ENCODE measurements around the gene CREBZF. TPM values are rescaled to one million over a fixed set of nuclear protein-coding genes. Genes with fewer than 3 reads are reported as not detected.

Gene CREBZF
- total RNA-seq, 4 donors from 2014 or later: 81.3 to 98.4 (median 92.5) TPM

DNA sequence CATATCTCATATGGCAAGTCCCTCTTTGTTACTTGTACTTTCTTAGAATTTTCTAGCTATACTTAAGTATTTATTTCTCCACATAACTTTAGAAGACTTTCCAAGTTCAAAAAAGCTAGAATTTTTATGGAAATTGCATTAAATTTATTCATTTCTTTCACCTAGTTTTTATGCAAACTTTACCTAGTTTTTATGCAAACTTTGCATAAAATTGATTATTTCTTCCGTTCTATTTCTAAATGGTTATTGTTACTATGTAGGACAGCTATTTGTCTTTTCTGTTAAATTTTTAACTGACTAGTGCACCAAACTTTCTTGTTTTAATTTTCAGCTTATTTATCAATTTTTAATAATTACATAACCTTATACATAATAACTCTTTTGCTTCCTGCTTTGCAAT, 3.2 kb upstream of the CREBZF start:
- Histone ChIP-seq H3K9me3 (no peaks in the 10 kb centered on the region), H3K4me3 (no peak overlapping the region), H3K4me1 (peaks cover 0 to 8% (median 1%) of the 10 kb centered on the region in 4 donors), H3K36me3 (no peaks in the 10 kb centered on the region), H3K27me3 (no peaks in the 10 kb centered on the region), H3K27ac (no peak overlapping the region)
- no peak for DNase-seq (ENCODE audit: low spot score in 2 of 2)
- whole genome bisulfite sequencing, 2 donors: 94 to 95% methylated on average over 1 of the region's 1 CpG
- no peak for TF ChIP-seq POLR2A (IDR thresholded peaks at IDR 0.05)
- TF ChIP-seq, protein P1, sequence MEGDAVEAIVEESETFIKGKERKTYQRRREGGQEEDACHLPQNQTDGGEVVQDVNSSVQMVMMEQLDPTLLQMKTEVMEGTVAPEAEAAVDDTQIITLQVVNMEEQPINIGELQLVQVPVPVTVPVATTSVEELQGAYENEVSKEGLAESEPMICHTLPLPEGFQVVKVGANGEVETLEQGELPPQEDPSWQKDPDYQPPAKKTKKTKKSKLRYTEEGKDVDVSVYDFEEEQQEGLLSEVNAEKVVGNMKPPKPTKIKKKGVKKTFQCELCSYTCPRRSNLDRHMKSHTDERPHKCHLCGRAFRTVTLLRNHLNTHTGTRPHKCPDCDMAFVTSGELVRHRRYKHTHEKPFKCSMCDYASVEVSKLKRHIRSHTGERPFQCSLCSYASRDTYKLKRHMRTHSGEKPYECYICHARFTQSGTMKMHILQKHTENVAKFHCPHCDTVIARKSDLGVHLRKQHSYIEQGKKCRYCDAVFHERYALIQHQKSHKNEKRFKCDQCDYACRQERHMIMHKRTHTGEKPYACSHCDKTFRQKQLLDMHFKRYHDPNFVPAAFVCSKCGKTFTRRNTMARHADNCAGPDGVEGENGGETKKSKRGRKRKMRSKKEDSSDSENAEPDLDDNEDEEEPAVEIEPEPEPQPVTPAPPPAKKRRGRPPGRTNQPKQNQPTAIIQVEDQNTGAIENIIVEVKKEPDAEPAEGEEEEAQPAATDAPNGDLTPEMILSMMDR (IDR thresholded peaks at IDR 0.05): no peak
- no peak for TF ChIP-seq EP300 (IDR thresholded peaks at IDR 0.05)

DNA sequence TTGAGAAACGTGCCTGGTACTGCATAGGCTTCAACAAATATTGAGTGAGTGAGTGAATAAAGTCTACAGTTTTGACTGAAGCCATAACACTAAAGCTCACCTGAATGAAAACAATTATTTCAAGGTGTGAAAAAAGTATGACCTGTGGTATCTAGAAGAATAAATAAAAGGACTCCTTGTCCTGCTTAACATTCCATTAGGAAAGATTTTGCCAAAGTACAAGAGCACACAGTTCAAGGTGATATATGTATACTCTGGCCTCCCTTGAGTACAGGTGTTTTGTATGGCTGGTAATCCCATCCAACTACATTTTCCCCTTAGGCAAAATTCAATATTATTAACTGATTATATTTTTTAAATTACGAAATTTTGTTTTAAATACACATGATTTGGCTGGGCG, 1.8 kb upstream of the CREBZF start:
- H3K4me3 ChIP-seq: no peak overlapping the region
- no peak overlapping the region for H3K27ac ChIP-seq
- H3K9me3 ChIP-seq: no peaks in the 10 kb centered on the region
- TF ChIP-seq, protein P1 (IDR thresholded peaks at IDR 0.05): no peak
- no peak for TF ChIP-seq EP300 (IDR thresholded peaks at IDR 0.05)
- H3K4me1 ChIP-seq: peaks cover 0 to 23% (median 11%) of the 10 kb centered on the region in 4 donors
- no peaks in the 10 kb centered on the region for H3K27me3 ChIP-seq
- WGBS, 2 donors: 92% methylated on average over 3 of the region's 3 CpGs
- no peaks in the 10 kb centered on the region for H3K36me3 ChIP-seq
- no peak for DNase-seq (ENCODE audit: low spot score in 2 of 2)

DNA sequence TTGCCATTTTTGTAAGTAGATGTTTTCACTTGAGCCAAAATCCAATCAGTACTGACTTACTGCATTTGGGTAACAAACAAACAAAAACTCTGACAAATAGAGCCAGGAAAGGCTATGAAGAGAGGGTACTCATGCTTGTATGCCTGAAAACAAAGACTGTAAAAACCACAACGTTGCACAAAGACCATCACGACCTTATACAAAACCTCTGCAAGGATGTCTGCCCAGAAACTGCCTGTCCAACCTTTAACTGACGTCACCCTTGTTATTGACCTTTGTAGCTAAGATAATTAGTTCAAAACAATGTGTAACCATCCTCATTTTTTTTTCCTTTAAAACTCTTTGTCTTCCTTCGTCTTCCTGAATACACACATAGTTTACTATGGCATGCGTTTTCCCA, 804 bp upstream of the CREBZF start:
- Histone ChIP-seq H3K27me3 (no peaks in the 10 kb centered on the region), H3K4me1 (peaks cover 0 to 32% (median 20%) of the 10 kb centered on the region in 4 donors), H3K27ac (peak overlapping the region in 3 of 4 donors; percentile 91 to 99 (median 98)), H3K36me3 (peaks cover 0 to 5% (median 0%) of the 10 kb centered on the region in 3 donors), H3K9me3 (no peaks in the 10 kb centered on the region), H3K4me3 (peak overlapping the region in 1 of 4 donors; percentile 61)
- TF ChIP-seq EP300 (IDR thresholded peaks at IDR 0.05): no peak
- no peak for TF ChIP-seq POLR2A (IDR thresholded peaks at IDR 0.05)
- TF ChIP-seq, protein P1 (IDR thresholded peaks at IDR 0.05): no peak
- 61 to 63% methylated on average over 5 of the region's 5 CpGs for WGBS, 2 donors
- DNase-seq (ENCODE audit: low spot score in 2 of 2): no peak

DNA sequence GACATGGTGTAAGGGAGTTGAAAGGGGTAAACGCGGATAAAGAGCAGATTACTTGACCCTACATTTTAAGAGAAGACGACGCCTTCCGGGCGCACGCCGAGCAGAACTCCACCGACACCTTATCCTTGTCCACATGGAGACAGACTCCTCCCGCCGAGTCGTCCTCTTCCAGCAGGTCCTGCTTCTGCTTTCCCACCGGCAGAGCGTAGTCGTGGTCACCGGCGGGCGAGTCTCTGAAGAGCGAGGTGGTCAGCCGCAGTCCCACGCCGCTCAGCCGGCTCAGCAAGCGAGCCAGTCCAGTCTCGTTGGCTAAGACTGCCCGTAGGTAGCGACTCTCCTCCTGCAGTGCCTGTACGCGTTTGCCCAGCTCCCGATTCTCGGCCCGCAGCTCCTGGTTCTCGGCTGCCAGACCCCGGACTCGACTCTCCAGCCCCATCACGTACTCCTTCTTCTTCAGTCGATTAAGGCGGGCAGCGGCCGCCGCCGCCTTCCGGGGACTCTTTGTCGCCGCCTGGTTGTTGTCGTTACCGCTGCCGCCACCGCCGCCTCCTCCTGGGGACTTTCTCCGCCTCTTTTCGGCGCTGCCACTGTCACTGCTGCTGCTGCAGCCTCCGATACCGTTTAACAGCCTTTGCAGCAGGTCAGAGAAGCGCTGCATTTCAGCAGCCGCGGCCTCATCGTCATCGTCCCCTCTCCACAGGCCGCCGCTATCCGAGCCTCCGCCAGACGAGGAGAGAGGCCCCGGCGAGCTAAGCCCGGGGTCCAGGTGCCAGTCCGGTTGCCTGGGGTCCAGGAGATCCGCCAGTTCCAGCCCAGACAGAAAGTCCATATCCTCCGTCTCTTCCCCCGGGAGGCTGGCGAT, 945 bp downstream of the CREBZF start:
- WGBS, 2 donors: 0 to 1% methylated on average over 64 to 72 of the region's 73 CpGs

More for the DNA sequence above, 945 bp downstream of the CREBZF start:
- Histone ChIP-seq H3K36me3 (peaks cover 0 to 5% (median 0%) of the 10 kb centered on the region in 3 donors), H3K9me3 (no peaks in the 10 kb centered on the region), H3K4me3 (peak overlapping the region; percentile 61 to 90 (median 74)), H3K27me3 (no peaks in the 10 kb centered on the region), H3K4me1 (peaks cover 0 to 50% (median 28%) of the 10 kb centered on the region in 4 donors), H3K27ac (peak overlapping the region; percentile 88 to 99 (median 94))
- peak; percentile 58 to 73 for DNase-seq (ENCODE audit: low spot score in 2 of 2)
- TF ChIP-seq EP300 (IDR thresholded peaks at IDR 0.05) (no peak), POLR2A (IDR thresholded peaks at IDR 0.05) (no peak)
- TF ChIP-seq, protein P1 (IDR thresholded peaks at IDR 0.05): peak; percentile 61 to 71 (median 63)
